IMR-90 (cell line): Measurements from ENCODE around the gene NTRK3. TPM values are rescaled to one million over a fixed set of nuclear protein-coding genes. Genes with fewer than 3 reads are reported as not detected.

Source experiments
- ATAC-seq: fragments of 200-7000 bp; cut with Tn5 transposase; 2 replicates; pipeline ENCODE4 v1.9.1; 2020; ENCODE audit warnings: low read depth, mild to moderate bottlenecking, moderate library complexity
- BruUV-seq: library from RNA; stranded (reverse); fragments of 400-500 nt; replicated peaks from 2 replicates; lab custom pipeline; 2021; lab: Mats Ljungman, UMichigan
- CTCF ChIA-PET: fragments of 300-600 bp; formaldehyde crosslinking; extraction: SDS; loops from one replicate; lab custom pipeline; 2021; ENCODE audit warnings: antibody characterized with exemption; lab: Yijun Ruan, JAX
- POLR2A ChIA-PET: fragments of 300-600 bp; sonication (Branson Sonifier 250); formaldehyde crosslinking; loops from one replicate; lab custom pipeline; 2022; ENCODE audit warnings: antibody characterized with exemption; ENCODE audit not compliant: unreplicated experiment; lab: Charles Lee
- DNase-seq: peaks from one replicate; pipeline ENCODE4 v3.0.0; 2013
- H2AFZ ChIP-seq: replicated peaks from 2 replicates; pipeline ENCODE3; 2013; ENCODE audit warnings: low read length, mild to moderate bottlenecking; ENCODE audit not compliant: poor library complexity
- H2AK5ac ChIP-seq: 2 replicates; pipeline ENCODE4 v1.6.1; 2013; ENCODE audit warnings: low read depth, low read length, inconsistent platforms
- H2AK9ac ChIP-seq: replicated peaks from 2 replicates; pipeline ENCODE3; 2013; ENCODE audit warnings: mild to moderate bottlenecking, low read depth, low read length, moderate library complexity; ENCODE audit not compliant: poor library complexity
- H2BK120ac ChIP-seq: 2 replicates; pipeline ENCODE4 v1.6.1; 2013; ENCODE audit warnings: low read depth, low read length, inconsistent platforms
- H2BK15ac ChIP-seq: 3 replicates; pipeline ENCODE4 v1.6.1; 2013; ENCODE audit warnings: low read depth, low read length, inconsistent platforms
- H2BK20ac ChIP-seq: 2 replicates; pipeline ENCODE4 v1.6.1; 2013; ENCODE audit warnings: low read depth, mild to moderate bottlenecking, inconsistent platforms, low read length, moderate library complexity
- H2BK5ac ChIP-seq: 2 replicates; pipeline ENCODE4 v1.6.1; 2013; ENCODE audit warnings: mild to moderate bottlenecking, low read depth, low read length, inconsistent platforms; ENCODE audit not compliant: poor library complexity, severe bottlenecking
- H3K14ac ChIP-seq: replicated peaks from 2 replicates; pipeline ENCODE4 v1.6.1; 2013; ENCODE audit warnings: low read depth, low read length, inconsistent platforms
- H3K18ac ChIP-seq: 2 replicates; pipeline ENCODE4 v1.6.1; 2013; ENCODE audit warnings: low read depth, low read length, control low read depth
- H3K23ac ChIP-seq: 2 replicates; pipeline ENCODE4 v1.6.1; 2013; ENCODE audit warnings: low read depth, low read length, inconsistent platforms
- H3K27ac ChIP-seq: 2 replicates; pipeline ENCODE4 v1.5.1; 2013; ENCODE audit warnings: mild to moderate bottlenecking, control low read depth, low read length; ENCODE audit not compliant: insufficient read depth
- H3K27me3 ChIP-seq: 2 replicates; pipeline ENCODE4 v1.6.1; 2013; ENCODE audit warnings: low read length; ENCODE audit not compliant: control insufficient read depth, insufficient read depth
- H3K36me3 ChIP-seq: 2 replicates; pipeline ENCODE4 v1.6.1; 2013; ENCODE audit warnings: low read length, mixed read lengths; ENCODE audit not compliant: control insufficient read depth, insufficient read depth
- H3K4ac ChIP-seq: 2 replicates; pipeline ENCODE4 v1.6.1; 2013; ENCODE audit warnings: low read depth, low read length, inconsistent platforms
- H3K4me1 ChIP-seq: 2 replicates; pipeline ENCODE4 v1.6.1; 2013; ENCODE audit warnings: low read length, mixed read lengths; ENCODE audit not compliant: control insufficient read depth, insufficient read depth
- H3K4me2 ChIP-seq: 2 replicates; pipeline ENCODE4 v1.6.1; 2013; ENCODE audit warnings: low read depth, mild to moderate bottlenecking, control low read depth, low read length, moderate library complexity
- H3K4me3 ChIP-seq: 2 replicates; pipeline ENCODE4 v1.5.1; 2013; ENCODE audit warnings: low read depth, mild to moderate bottlenecking, control low read depth, low read length, moderate library complexity; ENCODE audit not compliant: insufficient read depth
- H3K56ac ChIP-seq: 2 replicates; pipeline ENCODE4 v1.6.1; 2013; ENCODE audit warnings: low read length, inconsistent platforms; ENCODE audit not compliant: insufficient read depth; ENCODE audit errors: extremely low read depth
- H3K79me1 ChIP-seq, 2 experiments: 2 replicates each; pipeline ENCODE4 v1.6.1; 2013; ENCODE audit warnings: low read length in 2 of 2, inconsistent platforms in 1 of 2, low read depth in 1 of 2
- H3K9ac ChIP-seq: 2 replicates; pipeline ENCODE4 v1.6.1; 2013; ENCODE audit warnings: low read depth, low read length, control low read depth
- H3K9me1 ChIP-seq: 2 replicates; pipeline ENCODE4 v1.6.1; 2013; ENCODE audit warnings: low read length, inconsistent platforms; ENCODE audit not compliant: insufficient read depth
- H3K9me3 ChIP-seq: 2 replicates; pipeline ENCODE4 v1.6.1; 2013; ENCODE audit warnings: low read length; ENCODE audit not compliant: control insufficient read depth, insufficient read depth
- H4K20me1 ChIP-seq: 2 replicates; pipeline ENCODE4 v1.6.1; 2013; ENCODE audit warnings: low read length, inconsistent platforms; ENCODE audit not compliant: insufficient read depth
- H4K5ac ChIP-seq: 2 replicates; pipeline ENCODE4 v1.6.1; 2013; ENCODE audit warnings: mild to moderate bottlenecking, low read depth, low read length, control low read depth
- H4K8ac ChIP-seq, 2 experiments: 2 replicates each; pipeline ENCODE4 v1.6.1; 2013; ENCODE audit warnings: low read depth in 2 of 2, low read length in 2 of 2, control low read depth in 1 of 2, inconsistent platforms in 1 of 2
- H4K91ac ChIP-seq: 2 replicates; pipeline ENCODE4 v1.6.1; 2013; ENCODE audit warnings: low read depth, low read length, inconsistent platforms; ENCODE audit not compliant: insufficient read depth
- MXI1 ChIP-seq: IDR thresholded peaks from 2 replicates; pipeline ENCODE4 v1.6.1; 2012; ENCODE audit warnings: low read depth, mild to moderate bottlenecking, low read length, moderate library complexity, borderline replicate concordance
- WGBS, 2 experiments: methylation state at CpG; one replicate each; pipeline versions ENCODE4 v1.1.5 to v1.1.7; 2013; ENCODE audit warnings: missing lambda C conversion rate in 2 of 2; ENCODE audit not compliant: insufficient read length in 1 of 2; ENCODE audit errors: extremely low coverage in 2 of 2; 5-methylcytosine and 5-hydroxymethylcytosine counted together
- dilution Hi-C: fragments of 300-500 bp; cut with HindIII; formaldehyde crosslinking; loops from one replicate; pipeline ENCODE4 v1.14.3; 2018; ENCODE audit warnings: low sequenced_read_pairs; ENCODE audit not compliant: unreplicated experiment
- in situ Hi-C: fragments of 300-500 bp; cut with MboI; formaldehyde crosslinking; loops from 3 replicates; pipeline ENCODE4 v1.14.3; 2019; ENCODE audit warnings: low sequenced_read_pairs, inconsistent platforms, mixed read lengths
- intact Hi-C: fragments of 100-400 bp; cut with micrococcal nuclease; formaldehyde crosslinking; loops from 2 replicates; pipeline ENCODE4 v1.10.0; 2022
- polyA plus RNA-seq, 3 experiments: library from polyadenylated mRNA; depleted of rRNA; stranded (reverse); fragments of >200 nt; gene quantifications; 2 replicates each; pipeline ENCODE4 v1.2.3, GENCODE V29; 2012; ENCODE audit warnings: low replicate concordance in 1 of 3
- total RNA-seq: library from RNA; depleted of rRNA; stranded (reverse); fragments of >200 nt; gene quantifications from 2 replicates; pipeline ENCODE4 v1.2.3, GENCODE V29; 2012

The NTRK3 gene
- total and polyA plus RNA-seq, 2 of the 4 experiments (the other 2 are of a cell fraction), result under 0.01 to 0.15 TPM

DNA sequence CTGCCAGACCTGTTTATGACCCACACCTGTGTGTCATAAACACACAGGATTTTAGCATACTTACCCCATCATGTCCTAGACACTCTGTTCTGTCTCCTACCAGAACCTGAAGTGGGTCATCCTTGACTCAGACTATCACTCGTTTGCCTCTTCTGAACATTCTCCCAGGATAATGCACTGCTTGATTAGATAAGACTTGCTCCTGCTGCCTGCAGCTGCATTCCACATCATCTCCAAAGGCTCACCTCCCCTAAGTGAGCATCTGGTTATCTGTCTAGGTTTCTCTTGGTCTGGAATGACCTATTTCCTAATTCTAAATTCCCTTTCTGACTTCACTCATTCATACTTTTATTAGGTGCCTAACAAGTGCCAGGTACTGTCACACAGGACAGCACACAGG, 332.1 kb downstream of the NTRK3 start:
- no peak overlapping the region for H2AK5ac ChIP-seq
- H3K9me3 ChIP-seq, result no peaks in the 10 kb centered on the region
- no peak overlapping the region for H2AK9ac ChIP-seq
- H3K9ac ChIP-seq, result no peak overlapping the region
- H3K4me1 ChIP-seq, result no peaks in the 10 kb centered on the region
- CTCF ChIA-PET, result no interaction called here
- dilution Hi-C loops, result no loop called here
- no peaks in the 10 kb centered on the region for H4K20me1 ChIP-seq
- no peak overlapping the region for H3K4me3 ChIP-seq
- no peaks in the 10 kb centered on the region for H3K36me3 ChIP-seq
- H4K91ac ChIP-seq, result no peak overlapping the region
- H3K56ac ChIP-seq, result no peak overlapping the region
- H3K9me1 ChIP-seq, result no peaks in the 10 kb centered on the region
- no peak for TF ChIP-seq MXI1
- no peak overlapping the region for H3K18ac ChIP-seq
- no peak overlapping the region for H2BK5ac ChIP-seq
- BruUV-seq, result no TSS peak
- no peak overlapping the region for H3K14ac ChIP-seq
- H2BK20ac ChIP-seq, result no peak overlapping the region
- no peak for ATAC-seq
- no peak overlapping the region for H3K4ac ChIP-seq
- no peak overlapping the region for H3K27ac ChIP-seq
- no peak for DNase-seq
- no peak overlapping the region for H2AFZ ChIP-seq
- no peak overlapping the region for H3K23ac ChIP-seq
- H3K79me1 ChIP-seq, result no peaks in the 10 kb centered on the region
- POLR2A ChIA-PET, result no interaction called here
- no peak overlapping the region for H2BK120ac ChIP-seq
- no peak overlapping the region for H4K8ac ChIP-seq
- no peaks in the 10 kb centered on the region for H3K27me3 ChIP-seq
- no peak overlapping the region for H2BK15ac ChIP-seq
- intact Hi-C loops, result no loop called here
- in situ Hi-C loops, result no loop called here
- H4K5ac ChIP-seq, result no peak overlapping the region
- WGBS, 2 experiments, result no CpG with 5 or more reads among the region's 1 CpG
- no peak overlapping the region for H3K4me2 ChIP-seq
